HG03159 (cell line): Measurements from ENCODE around the gene TRIM15.
"Not testable (repeated sequence)": the region's sequence is repeated elsewhere in the genome, so short reads cannot be mapped to it uniquely, and the experiment has no call there.

Experiments
- ATAC-seq: cut with Tn5 transposase; IDR thresholded peaks from one replicate; pipeline ENCODE4 v1.9.1; 2021; ENCODE audit warnings: mild to moderate bottlenecking, moderate library complexity; ENCODE audit not compliant: unreplicated experiment

Gene TRIM15

GRCh38 chr6:30195951-30196350 is 32.6 kb downstream of the TRIM15 start:
- no peak for ATAC-seq

- no peak for ATAC-seq
These were observed 33.0 kb downstream of the TRIM15 start for GRCh38 chr6:30196376-30196775.

DNA sequence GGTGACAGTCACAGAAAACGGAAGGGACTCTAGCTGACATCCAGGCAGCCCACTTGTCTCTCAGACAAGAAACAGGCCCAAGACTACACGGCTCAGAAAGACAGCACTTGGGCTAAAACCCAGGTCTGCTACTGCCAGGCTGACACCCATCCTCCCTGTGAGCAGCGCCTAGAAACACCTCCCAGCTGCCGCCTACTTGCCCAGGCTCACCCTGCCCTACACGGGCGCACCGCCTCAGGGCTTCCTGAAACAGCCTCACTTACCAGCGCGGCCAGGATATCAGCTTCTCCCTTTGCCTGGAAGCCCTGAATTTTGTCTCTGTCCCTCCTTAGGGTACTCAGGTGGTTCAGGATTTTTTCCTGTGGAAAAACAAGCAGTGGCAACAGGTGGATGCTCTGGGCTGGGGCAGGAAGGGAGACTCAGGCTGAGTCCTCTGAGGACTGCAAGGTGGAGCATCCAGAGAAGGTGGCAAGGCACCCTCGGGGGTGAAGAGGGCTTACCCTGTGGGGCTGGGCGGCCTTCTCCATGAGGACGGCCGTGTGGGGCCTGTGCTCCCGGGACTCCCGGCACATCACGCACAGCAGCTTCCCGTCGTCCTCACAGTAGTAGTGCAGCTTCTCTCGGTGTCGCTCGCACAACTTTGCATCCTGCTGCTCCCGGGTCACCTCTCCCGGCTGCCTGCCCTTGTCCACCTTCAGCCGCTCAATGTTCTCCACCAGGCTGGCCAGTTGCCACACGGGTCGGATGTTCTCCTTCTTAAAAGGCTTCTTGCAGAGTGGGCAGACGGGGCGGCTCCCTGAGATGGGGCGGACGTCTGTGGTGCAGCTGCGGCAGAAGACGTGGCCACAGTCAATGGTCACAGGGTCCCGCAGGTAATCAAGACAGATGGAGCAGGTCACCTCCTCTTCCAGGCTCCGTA is 35.1 kb downstream of the TRIM15 start:
- no peak for ATAC-seq

- peak; percentile 70 for ATAC-seq
These were observed 37.4 kb downstream of the TRIM15 start for GRCh38 chr6:30200551-30201281.

DNA sequence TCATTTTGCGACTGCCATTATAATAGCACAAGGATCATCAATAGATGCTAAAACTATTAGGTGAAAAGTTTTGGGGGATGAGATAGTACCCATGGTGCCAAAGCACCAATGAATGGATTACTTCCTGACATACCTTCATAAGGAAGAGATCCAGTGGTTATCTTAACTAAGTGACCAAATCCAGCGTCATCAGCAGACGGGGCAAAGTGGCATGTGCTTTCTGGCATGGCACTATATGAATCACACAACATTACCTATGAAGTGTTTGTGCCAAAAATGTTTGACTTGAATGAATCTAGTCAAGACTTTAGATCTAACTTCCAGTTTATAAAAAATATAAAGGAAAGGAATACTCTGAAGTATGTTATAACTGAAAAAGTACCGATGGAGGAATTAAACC is 39.0 kb downstream of the TRIM15 start:
- no peak for ATAC-seq

- no peak for ATAC-seq
These were observed 40.8 kb downstream of the TRIM15 start for GRCh38 chr6:30204116-30204515.

DNA sequence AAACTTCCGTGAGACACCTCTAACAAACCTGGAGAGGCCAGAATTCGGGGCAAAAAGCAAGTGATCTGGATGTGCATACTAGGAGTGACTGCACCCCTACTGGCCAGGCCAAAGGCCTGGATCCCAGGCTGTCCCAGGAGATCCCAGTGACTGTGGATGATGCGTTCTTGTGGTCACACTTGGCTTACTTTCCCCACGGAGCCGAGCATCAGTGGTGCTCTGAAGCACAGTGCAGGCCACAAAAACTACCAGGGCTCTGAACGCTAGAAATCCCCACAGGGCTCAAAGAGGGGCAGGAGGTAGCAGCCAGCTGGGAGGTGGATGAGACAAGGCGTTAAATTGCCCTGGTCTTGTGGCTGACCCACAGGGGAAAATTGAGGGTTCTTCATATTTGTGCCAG is 42.8 kb downstream of the TRIM15 start:
- ATAC-seq, result no peak

GRCh38 chr6:30206799-30207618 is 43.7 kb downstream of the TRIM15 start:
- ATAC-seq, result no peak

DNA sequence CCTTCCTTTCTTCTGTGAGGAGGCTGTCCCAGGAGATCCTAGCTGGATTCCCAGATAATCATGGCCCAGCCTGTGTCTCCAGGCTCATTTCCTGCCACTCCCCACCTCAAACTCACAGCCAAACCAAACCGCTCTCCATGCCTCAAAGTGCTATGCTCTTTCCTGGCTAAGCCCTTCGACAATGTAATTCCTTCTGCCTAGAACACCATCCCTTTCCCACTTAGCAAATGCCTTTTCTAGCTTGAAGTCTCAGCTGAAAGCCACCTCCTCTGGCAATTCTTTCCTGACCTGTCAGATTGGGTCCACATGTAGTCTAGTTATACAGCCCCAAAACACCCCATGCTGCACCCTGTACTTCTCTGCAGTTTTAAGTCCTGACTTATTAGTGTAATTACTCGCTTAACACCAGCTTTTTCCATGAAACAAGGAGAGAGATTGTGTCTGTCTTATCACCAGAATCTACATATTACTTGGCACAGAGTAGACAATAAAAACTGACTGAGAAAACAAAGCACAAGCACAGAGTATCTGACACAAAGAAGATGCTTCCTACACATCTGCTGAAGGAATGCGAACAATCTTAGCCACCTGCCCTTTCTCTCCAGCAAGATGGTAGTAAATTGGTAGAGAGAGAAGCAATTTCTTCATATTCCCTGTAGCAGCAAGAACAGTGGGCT is 44.4 kb downstream of the TRIM15 start:
- no peak for ATAC-seq

GRCh38 chr6:30211306-30211705 is 48.0 kb downstream of the TRIM15 start:
- no peak for ATAC-seq

GRCh38 chr6:30211899-30212298 is 48.6 kb downstream of the TRIM15 start:
- no peak for ATAC-seq

DNA sequence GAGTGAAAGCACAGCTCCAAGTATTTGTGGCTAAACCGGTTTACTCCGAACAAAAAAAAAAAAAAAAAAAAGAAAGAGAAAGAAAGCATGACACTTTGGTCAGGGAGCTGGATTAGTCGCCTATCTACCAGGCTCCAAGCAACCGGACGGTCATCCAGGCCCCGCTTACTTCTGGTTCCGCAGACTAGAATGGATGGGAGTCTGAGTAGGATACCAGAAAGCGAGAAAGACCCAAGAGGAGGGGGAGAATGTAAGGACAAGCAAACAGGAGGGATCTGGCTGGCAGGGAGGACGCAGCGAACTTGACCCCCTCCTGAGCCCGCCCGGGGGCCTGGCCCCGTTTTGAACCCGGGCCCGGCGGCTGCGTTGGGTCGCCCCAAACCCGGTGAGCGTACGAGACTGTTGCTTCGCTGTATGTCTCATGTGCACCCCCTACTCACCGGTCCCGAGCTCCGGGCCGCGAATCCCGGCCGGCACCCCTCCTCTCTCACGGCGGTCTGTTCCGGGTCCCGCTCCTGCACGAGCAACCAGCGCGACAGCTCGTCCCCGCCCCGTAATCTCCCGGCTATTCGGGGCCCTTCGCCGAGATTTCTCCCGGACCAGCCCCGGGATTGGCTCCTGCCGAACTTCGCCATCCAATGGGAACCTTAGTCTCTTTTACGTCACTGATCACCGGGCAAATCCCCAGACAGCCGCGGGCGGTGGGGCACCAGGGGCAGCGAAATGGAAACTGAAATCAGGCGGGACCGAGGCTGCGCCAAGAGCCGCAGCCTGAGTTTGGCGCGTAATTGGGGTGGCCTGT is 49.7 kb downstream of the TRIM15 start, which contains the start of gene TRIM26:
Gene TRIM26, minus strand, starts transcription at position 542 of the 802 bp plus-strand sequence. CDS start 14,303 bp downstream, outside the sequence.
- peak; percentile 78 for ATAC-seq

DNA sequence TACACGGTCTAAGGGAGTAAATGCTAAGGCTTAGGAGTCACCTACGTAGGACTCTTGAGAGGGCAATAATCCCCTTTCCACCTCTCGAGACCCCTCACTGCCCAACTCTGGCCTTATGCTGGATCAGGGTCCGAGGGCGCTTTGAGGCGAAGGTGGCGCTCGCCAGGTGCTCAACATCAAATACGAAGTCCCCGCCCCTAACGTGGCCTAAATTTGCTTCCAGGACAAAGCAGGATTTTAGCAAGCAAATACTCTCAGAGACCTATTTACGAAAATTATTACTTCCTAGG is 50.3 kb downstream of the TRIM15 start:
- ATAC-seq, result no peak

- peak; percentile 44 for ATAC-seq
These were observed 50.8 kb downstream of the TRIM15 start for GRCh38 chr6:30213957-30214656.

DNA sequence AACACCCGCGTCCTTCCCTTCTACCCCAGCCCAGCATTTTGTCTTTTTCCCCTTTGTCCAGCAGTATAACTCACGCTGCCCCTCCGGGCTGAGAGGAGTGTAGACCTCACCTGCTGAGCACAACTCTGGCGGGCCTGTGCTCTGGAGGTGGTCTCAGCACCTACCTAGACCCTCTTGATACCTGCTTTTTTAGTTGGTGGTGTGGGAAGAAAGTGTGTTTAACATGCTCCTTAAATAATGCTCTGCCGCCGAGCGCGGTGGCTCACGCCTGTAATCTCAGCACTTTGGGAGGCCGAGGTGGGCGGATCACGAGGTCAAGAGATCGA is 51.3 kb downstream of the TRIM15 start:
- no peak for ATAC-seq

GRCh38 chr6:30216096-30216495 is 52.8 kb downstream of the TRIM15 start:
- no peak for ATAC-seq

DNA sequence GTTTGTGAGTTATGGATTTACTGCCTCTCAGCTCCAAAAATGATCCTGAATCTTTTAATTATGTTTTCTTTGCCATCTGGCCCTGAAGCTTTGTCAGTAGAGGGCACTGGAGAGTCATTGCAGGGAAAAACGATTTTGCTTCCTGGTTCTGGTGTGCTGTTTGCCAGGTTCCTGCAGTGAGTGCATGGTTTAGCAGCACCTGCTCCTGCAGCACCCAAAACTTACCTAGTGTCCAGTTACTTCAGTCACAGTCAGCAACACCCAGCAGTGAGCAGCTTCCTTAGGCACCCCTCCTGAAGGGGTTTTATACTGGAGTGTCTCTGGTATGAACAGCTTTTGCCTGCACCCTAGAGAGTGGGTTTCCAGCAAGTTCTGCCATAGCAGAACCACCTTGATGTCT is 55.9 kb downstream of the TRIM15 start:
- no peak for ATAC-seq

- not testable (repeated sequence) for ATAC-seq
These were observed 58.0 kb downstream of the TRIM15 start for GRCh38 chr6:30221395-30221794.

DNA sequence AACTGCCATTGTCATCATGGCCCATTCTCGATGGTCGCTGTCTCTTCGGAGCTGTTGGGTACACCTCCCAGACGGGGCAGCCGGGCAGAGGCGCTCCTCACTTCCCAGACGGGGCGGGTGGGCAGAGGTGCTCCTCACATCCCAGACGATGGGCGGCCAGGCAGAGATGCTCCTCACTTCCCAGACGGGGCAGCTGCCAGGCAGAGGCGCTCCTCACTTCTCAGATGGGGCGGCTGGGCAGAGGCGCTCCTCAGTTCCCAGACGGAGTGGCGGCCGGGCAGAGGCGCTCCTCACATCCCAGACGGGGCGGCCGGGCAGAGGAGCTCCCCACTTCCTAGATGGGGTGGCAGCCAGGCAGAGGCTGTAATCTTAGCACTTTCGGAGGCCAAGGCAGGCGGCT is 58.6 kb downstream of the TRIM15 start:
- not testable (repeated sequence) for ATAC-seq
